ENCODE measurements around the gene FADS3.

DNA sequence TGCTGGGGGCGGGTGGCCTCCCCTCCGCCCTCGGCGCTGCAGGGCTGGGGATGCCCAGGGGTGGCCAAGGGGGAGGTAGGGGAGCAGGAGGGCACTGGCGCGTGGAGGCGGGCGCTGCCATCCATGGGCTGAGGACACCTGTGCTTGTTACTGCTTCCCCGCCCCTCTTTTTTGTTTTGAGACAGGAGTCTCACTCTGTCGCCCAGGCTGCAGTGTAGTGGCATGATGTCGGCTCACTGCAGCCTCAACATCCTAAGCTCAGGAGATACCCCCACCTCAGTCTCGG, 683 bp upstream of the FADS3 start:
- TF ChIP-seq, protein P1, sequence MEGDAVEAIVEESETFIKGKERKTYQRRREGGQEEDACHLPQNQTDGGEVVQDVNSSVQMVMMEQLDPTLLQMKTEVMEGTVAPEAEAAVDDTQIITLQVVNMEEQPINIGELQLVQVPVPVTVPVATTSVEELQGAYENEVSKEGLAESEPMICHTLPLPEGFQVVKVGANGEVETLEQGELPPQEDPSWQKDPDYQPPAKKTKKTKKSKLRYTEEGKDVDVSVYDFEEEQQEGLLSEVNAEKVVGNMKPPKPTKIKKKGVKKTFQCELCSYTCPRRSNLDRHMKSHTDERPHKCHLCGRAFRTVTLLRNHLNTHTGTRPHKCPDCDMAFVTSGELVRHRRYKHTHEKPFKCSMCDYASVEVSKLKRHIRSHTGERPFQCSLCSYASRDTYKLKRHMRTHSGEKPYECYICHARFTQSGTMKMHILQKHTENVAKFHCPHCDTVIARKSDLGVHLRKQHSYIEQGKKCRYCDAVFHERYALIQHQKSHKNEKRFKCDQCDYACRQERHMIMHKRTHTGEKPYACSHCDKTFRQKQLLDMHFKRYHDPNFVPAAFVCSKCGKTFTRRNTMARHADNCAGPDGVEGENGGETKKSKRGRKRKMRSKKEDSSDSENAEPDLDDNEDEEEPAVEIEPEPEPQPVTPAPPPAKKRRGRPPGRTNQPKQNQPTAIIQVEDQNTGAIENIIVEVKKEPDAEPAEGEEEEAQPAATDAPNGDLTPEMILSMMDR (IDR thresholded peaks at IDR 0.05): no peak
- no peak for TF ChIP-seq POLR2A (IDR thresholded peaks at IDR 0.05)

Data from Peyer's patch (tissue), 4 donors.